Activated CD4-positive, alpha-beta T cell treated with anti-CD3 and anti-CD28 coated beads, Interleukin-2, amount 50 U/mL, for 1 hour (primary cell): ENCODE data around the gene FOXN4.

Experiments
- DNase-seq: peaks from one replicate; pipeline ENCODE4 v3.0.0-alpha.2; 2020

The FOXN4 gene

DNA sequence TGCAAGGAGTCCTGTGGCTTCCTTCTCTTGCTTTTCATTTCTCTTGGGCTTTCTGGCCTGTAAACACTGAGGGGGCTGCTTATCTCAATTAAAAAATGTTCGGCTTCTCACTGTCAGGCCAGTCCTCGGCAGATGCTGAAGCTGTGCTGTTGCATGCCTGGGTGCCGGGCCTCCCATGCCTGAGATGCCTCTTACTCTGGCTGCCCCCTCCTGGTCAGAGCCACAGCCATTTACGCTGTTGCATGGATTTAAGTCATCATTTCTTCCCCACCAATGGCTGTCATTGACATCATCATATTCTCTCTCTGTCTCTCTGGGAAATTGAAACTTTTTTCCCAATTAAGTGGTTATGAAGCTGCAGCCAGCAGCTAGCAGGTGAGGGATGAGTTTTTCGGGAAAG is 53.7 kb downstream of the FOXN4 start:
- no peak for DNase-seq

DNA sequence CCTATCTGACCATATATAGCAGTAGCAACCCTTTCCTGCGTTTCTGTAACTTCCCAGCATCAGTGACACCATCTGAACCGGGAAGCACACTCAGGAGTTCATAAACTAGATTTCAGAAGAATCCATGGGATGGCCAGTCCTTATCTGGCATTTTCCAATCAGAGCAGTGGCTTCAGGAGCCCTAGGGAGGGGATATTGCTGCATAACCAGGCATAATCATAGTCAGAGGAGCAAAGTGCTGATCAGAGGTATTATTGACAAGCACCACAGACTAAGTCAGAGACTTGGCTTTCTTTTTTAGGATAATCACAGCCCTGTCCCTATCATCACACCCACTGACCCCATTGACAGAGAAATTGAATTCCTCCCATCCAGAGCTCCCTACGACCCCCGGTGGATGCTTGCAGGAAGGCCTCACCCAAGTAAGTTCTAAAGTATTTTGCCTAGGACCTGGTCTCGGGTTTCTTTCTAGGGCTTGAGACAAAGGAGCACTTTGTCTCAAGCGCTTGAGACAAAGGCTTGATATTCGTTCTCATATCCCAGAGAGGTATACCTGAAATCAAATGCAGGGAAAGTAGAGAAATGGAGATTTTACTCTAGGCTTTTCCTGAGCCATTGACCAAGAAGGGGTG is 55.1 kb downstream of the FOXN4 start:
- no peak for DNase-seq

GRCh38 chr12:109252799-109253198 is 56.3 kb downstream of the FOXN4 start:
- no peak for DNase-seq

GRCh38 chr12:109250523-109250922 is 58.6 kb downstream of the FOXN4 start:
- DNase-seq: no peak

DNA sequence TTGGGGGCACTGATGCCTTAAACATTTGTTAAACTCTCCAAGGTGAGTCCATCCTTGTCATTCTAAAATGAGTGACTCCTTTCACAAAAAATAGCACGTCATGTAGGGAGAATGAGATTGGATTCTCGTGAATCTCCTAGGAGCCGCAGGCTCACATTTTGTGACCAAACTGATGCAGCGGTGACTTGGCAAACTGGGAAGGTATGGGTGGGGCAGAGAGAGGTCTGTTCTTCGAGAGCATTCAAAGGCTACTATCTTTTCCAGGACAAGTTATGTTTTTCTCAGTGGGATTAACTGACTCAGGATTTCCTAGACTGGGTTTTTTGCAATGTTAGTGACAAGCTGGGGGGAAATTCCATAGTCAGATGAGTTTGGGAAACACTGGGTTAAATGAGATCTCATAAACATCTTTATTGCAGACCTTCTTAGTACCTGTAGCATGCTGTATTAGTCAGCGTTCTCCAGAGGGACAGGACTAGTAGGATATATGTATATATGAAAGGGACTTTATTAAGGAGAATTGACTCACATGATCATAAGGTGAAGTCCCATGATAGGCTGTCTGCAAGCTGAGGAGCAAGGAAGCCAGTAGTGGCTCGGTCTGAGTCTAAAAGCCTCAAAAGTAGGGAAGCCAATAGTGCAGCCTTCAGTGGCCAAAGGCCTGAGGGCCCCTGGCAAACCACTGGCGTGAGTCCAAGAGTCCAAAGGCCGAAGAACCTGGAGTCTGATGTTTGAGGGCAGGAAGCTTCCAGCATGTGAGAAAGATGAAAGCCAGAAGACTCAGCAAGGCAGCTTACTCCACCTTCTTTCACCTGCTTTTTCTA is 61.0 kb downstream of the FOXN4 start:
- no peak for DNase-seq

GRCh38 chr12:109246221-109246620 is 62.9 kb downstream of the FOXN4 start:
- no peak for DNase-seq

- no peak for DNase-seq
Observed at GRCh38 chr12:109244073-109244472, 65.0 kb downstream of the FOXN4 start.

DNA sequence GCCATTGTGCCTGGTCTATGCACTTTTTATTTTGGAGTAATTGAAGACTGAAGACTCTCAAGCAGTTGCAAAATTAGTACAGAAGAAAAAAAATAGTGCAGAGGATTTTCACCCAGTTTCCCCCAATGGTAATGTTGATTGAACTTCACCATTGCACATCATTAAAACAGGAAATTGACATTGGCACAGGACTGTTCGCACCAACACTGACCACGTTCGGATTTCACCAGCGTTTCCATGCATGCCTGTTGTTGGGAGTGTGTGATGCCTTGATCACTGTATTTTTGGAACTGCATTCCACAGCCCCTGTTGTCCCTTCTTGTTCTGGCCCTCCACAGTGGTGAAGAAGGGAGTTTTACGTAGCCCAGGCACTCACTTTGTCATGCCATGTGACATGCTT is 67.1 kb downstream of the FOXN4 start:
- DNase-seq: no peak

DNA sequence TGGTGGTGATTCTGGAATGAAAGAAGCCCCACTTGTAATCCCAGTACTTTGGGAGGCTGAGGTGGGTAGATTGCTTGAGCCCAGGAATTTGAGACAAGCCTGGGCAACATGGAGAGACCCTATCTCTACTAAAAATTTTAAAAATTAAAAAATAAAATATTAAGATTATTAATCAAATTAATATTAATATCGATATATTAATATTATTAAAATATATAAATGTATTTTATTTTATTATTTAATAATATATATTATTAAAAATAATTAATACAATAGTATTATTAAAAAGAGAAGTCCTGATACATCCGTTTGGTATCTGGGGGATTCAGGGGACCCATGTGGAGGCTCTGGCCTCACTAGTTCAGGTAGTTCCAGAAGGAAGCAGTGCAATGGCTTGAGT is 68.7 kb downstream of the FOXN4 start:
- DNase-seq: no peak

DNA sequence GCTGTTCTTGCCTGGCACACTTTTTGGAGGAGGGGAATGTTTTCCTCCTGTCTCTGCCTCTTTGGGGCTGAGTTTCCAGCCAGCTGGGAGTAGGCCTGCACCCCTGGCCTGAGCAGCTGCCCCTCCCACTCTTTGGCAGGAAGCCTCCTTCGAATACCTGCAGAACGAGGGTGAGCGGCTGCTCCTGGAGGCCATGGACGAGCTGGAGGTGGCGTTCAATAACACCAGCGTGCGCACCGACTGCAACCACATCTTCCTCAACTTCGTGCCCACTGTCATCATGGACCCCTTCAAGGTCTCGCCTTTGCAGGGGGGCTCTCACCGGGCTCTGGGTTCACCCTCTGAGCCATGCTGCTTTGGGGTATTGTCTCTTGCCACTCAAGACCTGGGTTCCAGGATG is 69.4 kb downstream of the FOXN4 start:
- no peak for DNase-seq

GRCh38 chr12:109239179-109239578 is 69.9 kb downstream of the FOXN4 start:
- no peak for DNase-seq

DNA sequence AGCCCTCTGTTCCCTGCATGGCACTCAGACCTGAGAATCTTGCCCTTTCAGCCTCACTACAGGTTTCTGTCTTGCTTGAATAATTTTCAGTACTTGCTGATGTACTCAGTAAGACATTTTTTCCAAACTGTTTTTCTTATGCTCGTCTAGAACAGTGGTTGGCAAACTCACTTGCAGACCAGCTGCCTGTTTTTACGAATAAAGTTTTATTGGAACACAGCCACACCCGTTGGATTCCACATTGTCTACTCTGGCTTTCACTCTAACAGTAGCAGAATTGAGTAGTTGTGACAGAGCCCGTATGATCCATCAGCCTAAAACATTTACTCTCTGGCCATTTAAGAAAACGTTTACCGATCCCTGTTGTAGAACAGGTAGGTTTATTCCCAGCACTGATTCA is 72.8 kb downstream of the FOXN4 start:
- DNase-seq: no peak

GRCh38 chr12:109234012-109234411 is 75.1 kb downstream of the FOXN4 start:
- DNase-seq: no peak

DNA sequence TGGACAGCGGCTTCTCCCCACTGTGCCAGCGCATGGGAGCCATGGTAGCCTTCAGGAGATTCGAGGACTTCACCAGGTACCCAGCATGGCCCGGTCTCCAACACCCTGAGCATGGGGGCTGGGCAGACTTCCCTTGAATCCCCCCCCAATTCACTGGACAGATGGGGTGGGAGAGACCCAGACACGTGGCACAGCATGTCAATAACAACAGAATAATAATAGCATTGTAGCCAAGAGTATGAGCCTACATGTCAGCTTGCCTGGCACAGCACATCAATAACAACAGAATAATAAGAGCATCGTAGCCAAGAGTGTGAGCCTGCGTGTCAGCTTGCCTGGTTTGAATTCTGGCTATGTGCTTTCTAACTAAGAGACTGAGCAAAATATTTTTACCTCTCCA is 76.4 kb downstream of the FOXN4 start:
- DNase-seq: no peak

- DNase-seq: no peak
Observed at GRCh38 chr12:109230193-109230592, 78.9 kb downstream of the FOXN4 start.

- DNase-seq: no peak
Observed at GRCh38 chr12:109228664-109229063, 80.4 kb downstream of the FOXN4 start.
